ENCODE results near the gene AKIP1. TPM values are rescaled to one million over a fixed set of nuclear protein-coding genes. Genes with fewer than 3 reads are reported as not detected.
A peak's percentile ranks its signal among the peaks of the same experiment; 100 is the strongest.

The AKIP1 gene
- total and polyA plus RNA-seq, 2 donors: 16.2 to 22.6 TPM

DNA sequence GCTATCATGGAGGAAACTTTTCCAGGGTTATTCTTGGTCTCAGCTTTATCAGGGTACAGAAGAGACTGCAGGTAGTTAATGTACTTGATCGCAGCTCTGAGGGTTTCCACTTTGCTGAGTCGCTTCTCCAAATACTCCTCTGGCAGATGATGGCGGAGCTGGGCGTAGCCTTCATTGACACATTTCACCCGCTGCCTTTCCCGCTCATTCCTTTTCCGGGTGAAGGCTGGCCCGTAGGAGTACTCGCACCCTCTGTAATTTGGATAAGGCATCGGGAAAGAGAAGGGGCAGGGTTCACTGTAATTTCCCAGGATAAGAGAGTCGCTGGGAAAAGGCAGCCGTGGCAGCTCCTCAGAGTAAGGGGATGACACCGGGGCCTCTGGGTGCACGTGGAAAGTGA lies 26.7 kb downstream of the AKIP1 start:
- Histone ChIP-seq H3K9me3 (ENCODE audit: control insufficient read depth in 2 of 2, insufficient read depth in 1 of 2, low read length in 1 of 2) (no peaks in the 10 kb centered on the region), H3K36me3 (ENCODE audit: control insufficient read depth in 2 of 2, insufficient read depth in 2 of 2, low read length in 1 of 2) (no peaks in the 10 kb centered on the region), H3K4me3 (ENCODE audit: low read length in 2 of 2) (no peak overlapping the region), H3K4me1 (ENCODE audit: control insufficient read depth in 2 of 2, insufficient read depth in 2 of 2, low read length in 2 of 2) (peaks cover 0 to 6% of the 10 kb centered on the region in 2 donors), H3K27me3 (ENCODE audit: control insufficient read depth in 2 of 2, insufficient read depth in 1 of 2, low read length in 1 of 2) (no peaks in the 10 kb centered on the region), H3K27ac (ENCODE audit: low read depth in 1 of 2, low read length in 1 of 2) (peak overlapping the region in 1 of 2 donors; percentile 35)
- no peak for DNase-seq (ENCODE audit: low read depth in 6 of 9, low spot score in 9 of 9)
- 97% methylated on average over 14 of the region's 14 CpGs for WGBS

DNA sequence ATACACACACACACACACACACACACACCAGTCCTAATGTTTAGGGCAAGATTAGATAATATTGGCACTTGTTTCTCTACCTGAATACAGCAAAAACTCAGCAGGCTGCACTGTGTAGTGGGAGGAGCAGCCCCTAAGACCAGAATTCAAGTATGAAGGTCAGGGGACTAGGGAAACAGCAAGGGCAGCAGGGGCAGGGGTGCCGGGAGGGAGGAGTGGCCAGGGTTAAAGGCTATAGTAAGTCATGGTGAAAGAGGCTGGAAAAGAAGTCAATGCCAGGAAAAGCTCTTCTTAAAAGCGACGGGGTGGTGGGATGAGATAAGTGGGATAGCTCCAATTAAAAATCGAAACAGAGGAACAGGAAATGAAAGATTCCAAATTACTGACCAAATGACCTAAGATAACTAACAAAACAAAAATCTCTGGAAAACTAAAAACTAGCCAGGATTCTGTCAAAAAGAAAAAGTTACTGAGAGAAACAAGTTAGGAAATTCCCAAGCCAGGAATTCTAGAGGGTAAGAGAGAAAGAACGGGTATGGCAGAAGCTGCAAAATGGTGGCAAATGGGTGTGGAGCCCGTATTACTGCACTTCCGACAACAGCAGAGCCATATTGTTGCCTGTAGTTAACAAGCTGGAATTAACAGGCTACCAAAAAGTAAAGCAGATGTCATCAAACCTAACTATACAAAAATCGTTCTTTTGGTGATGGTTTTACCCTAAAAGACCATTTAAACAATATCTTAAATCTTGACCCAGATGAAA lies 30.5 kb downstream of the AKIP1 start:
- Histone ChIP-seq H3K27me3 (ENCODE audit: control insufficient read depth in 2 of 2, insufficient read depth in 1 of 2, low read length in 1 of 2) (no peaks in the 10 kb centered on the region), H3K36me3 (ENCODE audit: control insufficient read depth in 2 of 2, insufficient read depth in 2 of 2, low read length in 1 of 2) (no peaks in the 10 kb centered on the region), H3K27ac (ENCODE audit: low read depth in 1 of 2, low read length in 1 of 2) (no peak overlapping the region), H3K4me3 (ENCODE audit: low read length in 2 of 2) (no peak overlapping the region), H3K4me1 (ENCODE audit: control insufficient read depth in 2 of 2, insufficient read depth in 2 of 2, low read length in 2 of 2) (no peaks in the 10 kb centered on the region), H3K9me3 (ENCODE audit: control insufficient read depth in 2 of 2, insufficient read depth in 1 of 2, low read length in 1 of 2) (no peaks in the 10 kb centered on the region)
- no peak for DNase-seq (ENCODE audit: low read depth in 6 of 9, low spot score in 9 of 9)
- WGBS: 96% methylated on average over 8 of the region's 8 CpGs

DNA sequence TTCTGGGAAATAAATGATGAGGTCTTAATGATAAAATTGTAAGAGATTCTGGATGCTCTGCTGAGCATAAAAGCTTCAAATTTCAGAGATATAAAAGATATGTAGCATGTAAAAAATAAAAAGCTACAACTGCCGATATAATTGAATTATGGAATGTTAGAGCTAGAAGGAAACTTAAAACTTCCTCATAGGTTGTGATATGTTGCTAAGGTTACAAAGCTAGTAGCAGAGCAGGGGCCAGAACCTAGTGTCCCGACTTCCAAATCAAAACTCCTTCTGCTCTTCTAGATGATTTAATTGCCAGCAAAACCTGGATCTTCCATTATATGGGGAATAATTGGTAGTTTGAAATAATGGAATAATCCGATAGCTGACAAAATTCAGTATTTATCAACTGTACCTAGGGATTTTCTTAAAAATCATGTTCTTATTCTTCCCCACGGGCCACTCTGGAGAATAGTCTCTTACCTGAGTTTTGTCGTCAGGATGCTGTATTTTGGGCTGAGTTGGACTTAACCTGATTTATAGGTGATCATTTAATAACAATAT lies 31.6 kb downstream of the AKIP1 start, which contains the start of gene ASCL3:
Gene ASCL3 (minus strand): TSS at position 499 of the 549 bp plus-strand sequence. CDS start 4,855 bp downstream, outside the sequence.
- Histone ChIP-seq H3K27ac (ENCODE audit: low read depth in 1 of 2, low read length in 1 of 2) (no peak within 1 kb of the TSS), H3K9me3 (ENCODE audit: control insufficient read depth in 2 of 2, insufficient read depth in 1 of 2, low read length in 1 of 2) (no peaks in the 10 kb centered on the region), H3K36me3 (ENCODE audit: control insufficient read depth in 2 of 2, insufficient read depth in 2 of 2, low read length in 1 of 2) (peaks cover 4% of the 10 kb centered on the region in 2 donors), H3K4me3 (ENCODE audit: low read length in 2 of 2) (no peak within 1 kb of the TSS), H3K4me1 (ENCODE audit: control insufficient read depth in 2 of 2, insufficient read depth in 2 of 2, low read length in 2 of 2) (no peaks in the 10 kb centered on the region), H3K27me3 (ENCODE audit: control insufficient read depth in 2 of 2, insufficient read depth in 1 of 2, low read length in 1 of 2) (no peaks in the 10 kb centered on the region)
- DNase-seq (ENCODE audit: low read depth in 6 of 9, low spot score in 9 of 9): no peak
- 87% methylated on average over 5 of the region's 5 CpGs for WGBS

DNA sequence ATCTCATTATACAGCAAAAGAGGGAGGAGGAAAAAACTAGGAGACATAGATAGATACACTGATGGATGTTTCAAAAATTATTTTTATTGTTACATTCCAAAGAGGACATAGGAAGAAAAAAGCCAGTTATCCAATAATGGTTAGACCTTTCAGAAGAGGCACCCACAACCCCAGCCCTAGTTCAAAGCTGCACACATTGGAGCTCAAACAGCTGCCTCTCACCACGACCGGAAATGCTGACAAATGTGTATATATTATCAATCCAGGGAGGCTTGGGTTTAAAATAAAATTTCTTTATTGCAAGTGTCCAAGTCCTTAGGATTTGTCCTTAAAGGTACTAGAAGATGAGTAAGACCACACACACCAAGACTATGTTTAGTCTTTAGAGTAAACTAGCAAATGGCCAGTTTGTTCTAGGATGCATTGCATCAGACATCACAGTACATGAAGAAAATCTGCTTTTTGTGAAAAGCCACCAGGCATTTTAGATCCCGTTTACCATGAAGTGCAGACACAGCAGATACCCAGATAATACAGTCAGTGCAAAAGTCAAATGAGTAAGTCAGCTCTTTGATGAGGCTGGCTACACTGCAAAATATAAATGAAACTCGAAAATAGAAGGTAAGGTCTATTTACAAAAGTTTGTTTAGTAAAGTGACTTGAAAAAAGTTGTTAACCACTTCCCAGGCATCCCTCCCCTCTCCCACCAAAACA lies 36.4 kb downstream of the AKIP1 start:
- peak in 1 of 9 donors; percentile 32 for DNase-seq (ENCODE audit: low read depth in 6 of 9, low spot score in 9 of 9)
- Histone ChIP-seq H3K4me3 (ENCODE audit: low read length in 2 of 2) (no peak overlapping the region), H3K27ac (ENCODE audit: low read depth in 1 of 2, low read length in 1 of 2) (no peak overlapping the region), H3K36me3 (ENCODE audit: control insufficient read depth in 2 of 2, insufficient read depth in 2 of 2, low read length in 1 of 2) (peaks cover 9 to 18% of the 10 kb centered on the region in 2 donors), H3K4me1 (ENCODE audit: control insufficient read depth in 2 of 2, insufficient read depth in 2 of 2, low read length in 2 of 2) (no peaks in the 10 kb centered on the region), H3K27me3 (ENCODE audit: control insufficient read depth in 2 of 2, insufficient read depth in 1 of 2, low read length in 1 of 2) (no peaks in the 10 kb centered on the region), H3K9me3 (ENCODE audit: control insufficient read depth in 2 of 2, insufficient read depth in 1 of 2, low read length in 1 of 2) (no peaks in the 10 kb centered on the region)
- 89% methylated on average over 4 of the region's 4 CpGs for WGBS

DNA sequence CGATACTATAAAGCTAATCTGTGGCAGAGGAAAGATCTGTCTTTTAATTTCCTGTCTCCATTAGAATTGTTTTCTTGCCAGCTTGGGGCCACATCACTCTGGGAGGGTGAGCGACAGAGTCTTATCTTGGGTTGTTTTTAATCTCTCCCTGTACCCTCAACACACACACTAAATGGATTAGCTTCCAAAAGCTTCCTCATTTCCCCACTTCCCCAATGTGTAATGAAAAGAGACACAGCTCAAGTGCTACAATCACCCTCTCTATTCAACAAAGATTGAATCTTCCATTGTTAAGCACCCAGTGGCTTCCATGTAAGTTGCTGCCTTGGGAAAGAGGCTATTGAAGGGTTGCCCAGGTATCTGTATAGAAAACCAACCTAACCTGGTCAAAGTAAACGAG lies 37.9 kb downstream of the AKIP1 start:
- no peaks in the 10 kb centered on the region for H3K27me3 ChIP-seq (ENCODE audit: control insufficient read depth in 2 of 2, insufficient read depth in 1 of 2, low read length in 1 of 2)
- no peak overlapping the region for H3K27ac ChIP-seq (ENCODE audit: low read depth in 1 of 2, low read length in 1 of 2)
- H3K9me3 ChIP-seq (ENCODE audit: control insufficient read depth in 2 of 2, insufficient read depth in 1 of 2, low read length in 1 of 2): no peaks in the 10 kb centered on the region
- no peaks in the 10 kb centered on the region for H3K4me1 ChIP-seq (ENCODE audit: control insufficient read depth in 2 of 2, insufficient read depth in 2 of 2, low read length in 2 of 2)
- 80% methylated on average over 3 of the region's 3 CpGs for WGBS
- DNase-seq (ENCODE audit: low read depth in 6 of 9, low spot score in 9 of 9): no peak
- peaks cover 12 to 18% of the 10 kb centered on the region in 2 donors for H3K36me3 ChIP-seq (ENCODE audit: control insufficient read depth in 2 of 2, insufficient read depth in 2 of 2, low read length in 1 of 2)
- H3K4me3 ChIP-seq (ENCODE audit: low read length in 2 of 2): no peak overlapping the region

DNA sequence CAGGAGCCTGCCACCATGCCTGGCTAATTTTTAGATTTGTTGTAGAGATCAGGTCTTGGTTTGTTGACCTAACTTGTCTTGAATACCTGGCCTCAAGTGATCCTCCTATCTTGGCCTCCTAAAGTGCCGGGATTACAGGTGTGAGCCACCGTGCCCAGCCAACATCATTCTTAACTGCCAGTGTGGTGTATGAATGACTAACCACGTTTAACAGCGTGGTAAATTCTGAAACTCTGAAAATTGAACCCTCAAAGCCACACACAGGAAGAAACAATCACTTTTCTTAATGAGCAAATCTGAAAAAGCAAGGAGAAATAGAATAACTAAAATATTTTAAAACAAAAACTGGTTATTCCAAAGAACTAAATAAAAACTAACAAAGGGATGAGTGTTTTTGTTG lies 45.9 kb downstream of the AKIP1 start:
- WGBS: 73% methylated on average over 4 of the region's 4 CpGs
- H3K36me3 ChIP-seq (ENCODE audit: control insufficient read depth in 2 of 2, insufficient read depth in 2 of 2, low read length in 1 of 2): peaks cover 13 to 21% of the 10 kb centered on the region in 2 donors

DNA sequence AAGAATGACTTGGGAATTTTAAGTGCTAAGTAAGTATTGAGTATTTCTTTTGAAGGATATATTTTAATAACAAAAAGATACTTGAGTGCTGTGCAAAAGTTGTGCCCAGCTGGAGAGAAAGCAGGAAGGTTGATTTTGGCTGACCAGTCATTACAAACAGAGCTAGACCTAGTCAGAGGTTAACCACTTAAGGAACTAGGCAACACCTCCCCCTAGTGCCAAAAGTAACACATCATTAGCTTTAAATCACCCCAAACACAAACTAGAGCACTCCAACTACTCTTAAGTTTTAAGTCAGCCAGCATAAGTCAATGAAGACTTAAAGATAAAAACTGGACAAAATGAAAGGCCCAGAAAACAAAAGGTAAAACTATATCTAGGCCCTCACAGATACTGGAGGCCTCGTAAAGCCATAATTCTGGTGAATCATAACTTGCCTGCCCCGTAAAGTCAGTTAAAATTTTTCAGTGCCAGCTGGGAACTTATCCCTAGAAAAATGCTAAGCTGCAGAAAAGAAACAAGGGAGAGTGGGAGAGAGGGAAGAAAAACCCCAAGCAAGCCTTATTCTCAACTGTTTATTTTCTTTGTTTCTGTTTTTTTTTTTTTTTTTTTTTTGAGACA lies 48.7 kb downstream of the AKIP1 start:
- peak in 7 of 9 donors; percentile 28 to 75 (median 42) for DNase-seq (ENCODE audit: low read depth in 6 of 9, low spot score in 9 of 9)
- Histone ChIP-seq H3K36me3 (ENCODE audit: control insufficient read depth in 2 of 2, insufficient read depth in 2 of 2, low read length in 1 of 2) (peaks cover 10 to 15% of the 10 kb centered on the region in 2 donors), H3K27me3 (ENCODE audit: control insufficient read depth in 2 of 2, insufficient read depth in 1 of 2, low read length in 1 of 2) (no peaks in the 10 kb centered on the region), H3K27ac (ENCODE audit: low read depth in 1 of 2, low read length in 1 of 2) (peak overlapping the region in 1 of 2 donors; percentile 13), H3K4me3 (ENCODE audit: low read length in 2 of 2) (no peak overlapping the region), H3K9me3 (ENCODE audit: control insufficient read depth in 2 of 2, insufficient read depth in 1 of 2, low read length in 1 of 2) (no peaks in the 10 kb centered on the region), H3K4me1 (ENCODE audit: control insufficient read depth in 2 of 2, insufficient read depth in 2 of 2, low read length in 2 of 2) (peaks cover 10 to 11% of the 10 kb centered on the region in 2 donors)
- 68% methylated on average over 2 of the region's 2 CpGs for WGBS

More for the DNA sequence above, 45.9 kb downstream of the AKIP1 start:
- no peaks in the 10 kb centered on the region for H3K4me1 ChIP-seq (ENCODE audit: control insufficient read depth in 2 of 2, insufficient read depth in 2 of 2, low read length in 2 of 2)
- no peaks in the 10 kb centered on the region for H3K27me3 ChIP-seq (ENCODE audit: control insufficient read depth in 2 of 2, insufficient read depth in 1 of 2, low read length in 1 of 2)
- no peak for DNase-seq (ENCODE audit: low read depth in 6 of 9, low spot score in 9 of 9)
- H3K9me3 ChIP-seq (ENCODE audit: control insufficient read depth in 2 of 2, insufficient read depth in 1 of 2, low read length in 1 of 2): no peaks in the 10 kb centered on the region
- no peak overlapping the region for H3K27ac ChIP-seq (ENCODE audit: low read depth in 1 of 2, low read length in 1 of 2)
- no peak overlapping the region for H3K4me3 ChIP-seq (ENCODE audit: low read length in 2 of 2)

DNA sequence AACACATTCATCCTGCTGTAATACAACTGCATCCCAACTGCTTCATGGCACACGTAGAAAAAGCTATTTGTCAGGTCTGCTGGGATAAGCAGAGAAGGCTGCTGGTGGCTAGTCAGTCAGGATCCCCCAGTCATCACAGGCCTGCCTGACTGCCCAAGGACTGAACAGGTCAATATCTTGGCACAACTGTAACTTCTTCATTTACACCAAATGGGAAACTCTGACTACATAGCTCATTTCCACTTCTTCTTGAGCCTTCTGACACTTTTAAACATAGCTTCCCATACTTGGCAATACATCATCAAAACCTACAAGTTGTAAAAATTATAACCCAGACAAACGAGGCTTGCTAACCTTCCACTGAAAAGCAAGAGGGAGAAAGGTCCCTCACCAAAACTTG lies 50.4 kb downstream of the AKIP1 start:
- Histone ChIP-seq H3K9me3 (ENCODE audit: control insufficient read depth in 2 of 2, insufficient read depth in 1 of 2, low read length in 1 of 2) (no peaks in the 10 kb centered on the region), H3K4me3 (ENCODE audit: low read length in 2 of 2) (no peak overlapping the region), H3K27ac (ENCODE audit: low read depth in 1 of 2, low read length in 1 of 2) (no peak overlapping the region), H3K36me3 (ENCODE audit: control insufficient read depth in 2 of 2, insufficient read depth in 2 of 2, low read length in 1 of 2) (peaks cover 2 to 3% of the 10 kb centered on the region in 2 donors), H3K4me1 (ENCODE audit: control insufficient read depth in 2 of 2, insufficient read depth in 2 of 2, low read length in 2 of 2) (peaks cover 16% of the 10 kb centered on the region in 2 donors), H3K27me3 (ENCODE audit: control insufficient read depth in 2 of 2, insufficient read depth in 1 of 2, low read length in 1 of 2) (no peaks in the 10 kb centered on the region)
- DNase-seq (ENCODE audit: low read depth in 6 of 9, low spot score in 9 of 9): no peak
- 93% methylated on average over 2 of the region's 2 CpGs for WGBS
